SK-N-SH treated with all-trans-retinoic acid at 6 μM for 48 hours (cell line): ENCODE data around the gene MYT1.

Experiments
- ATAC-seq: fragments of 200-7000 bp; cut with Tn5 transposase; 3 replicates; pipeline ENCODE4 v1.9.1; 2020; ENCODE audit warnings: mild to moderate bottlenecking, moderate library complexity
- ARNTL ChIP-seq: fragments of 450-650 bp; formaldehyde crosslinking; IDR thresholded peaks from 2 replicates; pipeline ENCODE4 v1.5.0; 2020; ENCODE audit warnings: low read depth, mild to moderate bottlenecking, moderate library complexity, borderline replicate concordance
- CREB5 ChIP-seq: fragments of 250-450 bp; sonication (Bioruptor Pico); IDR thresholded peaks from 2 replicates; pipeline ENCODE4 v1.5.1; 2020; ENCODE audit warnings: low read depth, mild to moderate bottlenecking, moderate library complexity
- CSDC2 ChIP-seq: fragments of 250-450 bp; sonication (Bioruptor Pico); IDR thresholded peaks from 2 replicates; pipeline ENCODE4 v1.5.0; 2020; ENCODE audit warnings: mild to moderate bottlenecking, moderate library complexity
- CSRNP3 ChIP-seq: fragments of 250-450 bp; sonication (Bioruptor Pico); IDR thresholded peaks from 2 replicates; pipeline ENCODE4 v1.5.1; 2021; ENCODE audit warnings: mild to moderate bottlenecking, moderate library complexity
- GLIS3 ChIP-seq: fragments of 250-450 bp; sonication (Bioruptor Pico); IDR thresholded peaks from 2 replicates; pipeline ENCODE4 v1.5.0; 2020; ENCODE audit warnings: mild to moderate bottlenecking, moderate library complexity
- ISL1 ChIP-seq: fragments of 250-450 bp; sonication (Bioruptor Pico); IDR thresholded peaks from 2 replicates; pipeline ENCODE4 v2.1.2; 2022; ENCODE audit warnings: mild to moderate bottlenecking, moderate library complexity
- OSR1 ChIP-seq: fragments of 250-450 bp; sonication (Bioruptor Pico); IDR thresholded peaks from 2 replicates; pipeline ENCODE4 v1.8.0; 2022; ENCODE audit warnings: moderate library complexity, mild to moderate bottlenecking, inconsistent platforms
- POU6F1 ChIP-seq: fragments of 250-450 bp; sonication (Bioruptor Pico); IDR thresholded peaks from 2 replicates; pipeline ENCODE4 v1.8.0; 2021; ENCODE audit warnings: low read depth, mild to moderate bottlenecking, moderate library complexity, borderline replicate concordance
- PPARA ChIP-seq: fragments of 250-450 bp; sonication (Bioruptor Pico); IDR thresholded peaks from 2 replicates; pipeline ENCODE4 v1.5.0; 2020; ENCODE audit warnings: mild to moderate bottlenecking, borderline replicate concordance
- RARB ChIP-seq: fragments of 250-450 bp; sonication (Bioruptor Pico); IDR thresholded peaks from 2 replicates; pipeline ENCODE4 v1.8.0; 2021; ENCODE audit warnings: mild to moderate bottlenecking, moderate library complexity
- SNAI2 ChIP-seq: fragments of 250-450 bp; sonication (Bioruptor Pico); IDR thresholded peaks from 2 replicates; pipeline ENCODE4 v1.5.0; 2020; ENCODE audit warnings: mild to moderate bottlenecking, moderate library complexity
- TCF4 ChIP-seq: fragments of 250-450 bp; sonication (Bioruptor Pico); IDR thresholded peaks from 2 replicates; pipeline ENCODE4 v1.8.0; 2021; ENCODE audit warnings: mild to moderate bottlenecking, moderate library complexity, borderline replicate concordance
- TOX ChIP-seq: fragments of 250-450 bp; sonication (Bioruptor Pico); IDR thresholded peaks from 2 replicates; pipeline ENCODE4 v1.8.0; 2021; ENCODE audit warnings: mild to moderate bottlenecking, moderate library complexity, borderline replicate concordance
- TSHZ2 ChIP-seq: fragments of 250-450 bp; sonication (Bioruptor Pico); IDR thresholded peaks from 2 replicates; pipeline ENCODE4 v1.5.0; 2020; ENCODE audit warnings: mild to moderate bottlenecking, moderate library complexity
- ZFP30 ChIP-seq: fragments of 450-650 bp; formaldehyde crosslinking; IDR thresholded peaks from 2 replicates; pipeline ENCODE4 v1.5.0; 2022; ENCODE audit warnings: mild to moderate bottlenecking, moderate library complexity
- ZNF70 ChIP-seq: fragments of 450-650 bp; formaldehyde crosslinking; IDR thresholded peaks from 2 replicates; pipeline ENCODE4 v1.5.0; 2020; ENCODE audit warnings: mild to moderate bottlenecking, moderate library complexity

The MYT1 gene

DNA sequence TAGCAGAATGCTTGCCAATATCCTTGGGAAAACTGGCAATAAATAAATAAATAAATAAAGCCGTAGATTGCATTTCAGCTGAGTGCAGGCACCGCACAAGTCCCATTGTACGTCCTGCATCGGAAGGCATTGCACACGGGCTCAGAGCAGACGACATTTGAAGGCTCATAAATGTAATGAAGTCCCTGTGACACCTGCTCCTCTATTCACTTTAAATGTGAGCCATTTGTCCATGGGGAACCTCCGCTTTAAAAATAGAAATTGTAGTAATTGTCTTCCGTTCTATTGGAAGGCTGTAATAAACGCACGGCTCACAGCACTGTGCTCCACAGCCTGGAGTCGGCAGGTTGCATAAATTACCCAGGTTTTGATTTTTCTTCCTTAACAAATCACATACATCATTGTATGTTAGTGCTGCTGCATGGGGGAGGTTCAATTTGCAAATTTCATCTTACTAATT lies 32.6 kb downstream of the MYT1 start (continued):
- TF ChIP-seq CREB5 (CRISPR knock-in tag): no peak
- no peak for TF ChIP-seq OSR1 (CRISPR knock-in tag)

- TF ChIP-seq ZFP30 (CRISPR knock-in tag) (no peak), PPARA (CRISPR knock-in tag) (no peak), ZNF70 (CRISPR knock-in tag) (no peak), CSDC2 (CRISPR knock-in tag) (no peak), RARB (no peak), POU6F1 (CRISPR knock-in tag) (no peak), ARNTL (no peak), SNAI2 (CRISPR knock-in tag) (no peak), TOX (CRISPR knock-in tag) (no peak), TSHZ2 (CRISPR knock-in tag) (no peak), GLIS3 (no peak), CSRNP3 (CRISPR knock-in tag) (no peak), ISL1 (CRISPR knock-in tag) (no peak), CREB5 (CRISPR knock-in tag) (no peak), TCF4 (CRISPR knock-in tag) (no peak)
- no peak for ATAC-seq
Observed at GRCh38 chr20:64198347-64198746, 34.1 kb downstream of the MYT1 start.

DNA sequence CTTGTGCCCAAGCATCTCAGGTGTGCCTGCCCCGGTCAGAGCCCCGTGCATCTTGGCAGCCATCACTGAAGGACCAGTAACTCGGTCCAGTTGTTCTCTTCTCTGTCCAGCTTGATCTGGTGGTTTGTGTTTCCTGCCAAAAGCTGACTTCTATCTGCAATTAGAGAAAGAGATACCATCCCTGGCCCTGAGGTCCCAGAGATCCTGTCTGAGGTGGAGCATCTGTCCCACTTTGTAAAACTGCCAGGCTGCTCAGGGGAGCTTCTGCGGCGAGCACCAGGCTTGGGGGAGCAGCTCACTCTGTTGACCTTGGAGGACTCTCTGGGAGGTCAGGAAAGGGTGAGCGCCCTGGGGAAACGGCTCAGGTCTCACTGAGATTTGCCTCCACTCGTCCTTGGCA lies 35.1 kb downstream of the MYT1 start:
- no peak for ATAC-seq
- TF ChIP-seq TCF4 (CRISPR knock-in tag) (peak; percentile 19; the same call in 1 of the 2 replicates), POU6F1 (CRISPR knock-in tag) (no peak)

DNA sequence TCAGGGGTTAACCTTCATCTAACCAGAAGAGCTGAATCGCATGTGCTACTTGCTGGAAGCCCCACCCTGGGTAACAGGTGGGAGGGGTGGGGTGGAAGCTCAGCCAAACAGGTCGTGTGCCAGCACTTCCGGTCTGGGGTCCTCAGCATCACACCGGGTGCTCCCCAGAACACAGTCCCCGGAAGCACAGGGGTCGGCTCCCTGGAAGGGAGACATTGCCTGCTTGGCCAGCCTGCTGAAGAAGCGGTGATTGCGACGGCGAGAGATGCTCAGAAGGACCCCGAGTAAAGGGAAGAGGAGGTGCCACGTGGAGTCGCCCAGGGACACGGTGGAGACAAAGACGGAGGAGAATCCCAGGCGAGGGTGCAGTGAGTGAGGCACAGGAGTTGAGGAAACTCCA lies 36.5 kb downstream of the MYT1 start:
- no peak for ATAC-seq
- TF ChIP-seq POU6F1 (CRISPR knock-in tag) (no peak), ISL1 (CRISPR knock-in tag) (no peak), ZFP30 (CRISPR knock-in tag) (no peak), SNAI2 (CRISPR knock-in tag) (no peak), TSHZ2 (CRISPR knock-in tag) (no peak), CREB5 (CRISPR knock-in tag) (no peak), CSDC2 (CRISPR knock-in tag) (no peak), PPARA (CRISPR knock-in tag) (no peak)
